Neural cell (in vitro differentiated cells): ENCODE measurements around the gene EOMES. TPM values are rescaled to one million over a fixed set of nuclear protein-coding genes. Genes with fewer than 3 reads are reported as not detected.

Experiments
- H2AFZ ChIP-seq: fragments of 200-600, 300-800 bp; sonication (generic), shearing (Covaris generic); 2 replicates; pipeline ENCODE4 v1.6.0; 2014; ENCODE audit warnings: low read depth, mild to moderate bottlenecking, antibody characterized with exemption, low read length, moderate library complexity
- H3F3A ChIP-seq: fragments of 200-600 bp; shearing (Covaris generic); 2 replicates; pipeline ENCODE4 v1.6.1; 2016; ENCODE audit warnings: mild to moderate bottlenecking, moderate library complexity, mixed read lengths, antibody characterized with exemption, low read length; ENCODE audit not compliant: insufficient read depth, poor library complexity, severe bottlenecking
- H3K27ac ChIP-seq: fragments of 200-600, 300-800 bp; sonication (generic), shearing (Covaris generic); 2 replicates; pipeline ENCODE4 v1.5.1; 2014; ENCODE audit warnings: mild to moderate bottlenecking, low read length, moderate library complexity
- H3K27me3 ChIP-seq: fragments of 300-800, 200-600 bp; sonication (generic), shearing (Covaris generic); 2 replicates; pipeline ENCODE4 v1.6.0; 2014; ENCODE audit warnings: mild to moderate bottlenecking, low read depth, low read length, moderate library complexity; ENCODE audit not compliant: insufficient read depth
- H3K36me3 ChIP-seq: fragments of 300-800, 200-600 bp; sonication (generic), shearing (Covaris generic); 2 replicates; pipeline ENCODE4 v1.5.1; 2014; ENCODE audit warnings: mild to moderate bottlenecking, antibody characterized with exemption, low read length, moderate library complexity; ENCODE audit not compliant: insufficient read depth
- H3K4me2 ChIP-seq: fragments of 300-800, 200-600 bp; sonication (generic), shearing (Covaris generic); 2 replicates; pipeline ENCODE4 v1.6.0; 2014; ENCODE audit warnings: mild to moderate bottlenecking, low read length
- H3K4me3 ChIP-seq: fragments of 300-800, 200-600 bp; sonication (generic), shearing (Covaris generic); 2 replicates; pipeline ENCODE4 v1.5.1; 2014; ENCODE audit warnings: mild to moderate bottlenecking, low read length, moderate library complexity
- H3K79me2 ChIP-seq: fragments of 200-600 bp; shearing (Covaris generic); replicated peaks from 2 replicates; pipeline ENCODE4 v1.6.0; 2014; ENCODE audit warnings: mild to moderate bottlenecking, low read length, moderate library complexity; ENCODE audit not compliant: insufficient read depth
- H3K9ac ChIP-seq: fragments of 300-800, 200-600 bp; sonication (generic), shearing (Covaris generic); 2 replicates; pipeline ENCODE4 v1.6.1; 2016; ENCODE audit warnings: mild to moderate bottlenecking, low read length, mixed read lengths
- H3K9me2 ChIP-seq: fragments of 200-600 bp; shearing (Covaris generic); 2 replicates; pipeline ENCODE4 v1.6.1; 2016; ENCODE audit warnings: mild to moderate bottlenecking, low read length, mixed read lengths; ENCODE audit not compliant: insufficient read depth
- H3K9me3 ChIP-seq: fragments of 200-600, 300-800 bp; sonication (generic), shearing (Covaris generic); 2 replicates; pipeline ENCODE4 v1.6.1; 2016; ENCODE audit warnings: mild to moderate bottlenecking, mixed run types, low read length, moderate library complexity, mixed read lengths
- H4K20me1 ChIP-seq: fragments of 200-600 bp; shearing (Covaris generic); 2 replicates; pipeline ENCODE4 v1.6.1; 2016; ENCODE audit warnings: mild to moderate bottlenecking, mixed run types; ENCODE audit not compliant: insufficient read depth
- CTCF ChIP-seq: fragments of 450-650 bp; IDR thresholded peaks from 2 replicates; pipeline ENCODE4 v1.5.1; 2014; ENCODE audit warnings: antibody characterized with exemption, mild to moderate bottlenecking, moderate library complexity; ENCODE audit not compliant: poor library complexity, severe bottlenecking
- EP300 ChIP-seq: fragments of 450-650 bp; conservative IDR thresholded peaks from 2 replicates; pipeline ENCODE4 v1.6.1; 2014; ENCODE audit warnings: antibody characterized with exemption, mild to moderate bottlenecking, moderate library complexity; ENCODE audit not compliant: poor library complexity, severe bottlenecking
- EZH2 ChIP-seq: fragments of 200-600, 300-800 bp; shearing (Covaris generic), sonication (generic); IDR thresholded peaks from 2 replicates; pipeline ENCODE4 v1.6.1; 2014; ENCODE audit warnings: antibody characterized with exemption, low read length, borderline replicate concordance, mild to moderate bottlenecking; ENCODE audit not compliant: insufficient read depth, poor library complexity, severe bottlenecking
- MXI1 ChIP-seq: fragments of 450-650 bp; conservative IDR thresholded peaks from 2 replicates; pipeline ENCODE4 v1.6.1; 2014; ENCODE audit warnings: antibody characterized with exemption, mild to moderate bottlenecking; ENCODE audit not compliant: poor library complexity, severe bottlenecking
- POLR2AphosphoS5 ChIP-seq: IDR thresholded peaks from 2 replicates; pipeline ENCODE4 v1.6.1; 2012
- RAD21 ChIP-seq: fragments of 450-650 bp; conservative IDR thresholded peaks from 2 replicates; pipeline ENCODE4 v1.6.1; 2014; ENCODE audit warnings: antibody characterized with exemption, mild to moderate bottlenecking, moderate library complexity
- REST ChIP-seq: IDR thresholded peaks from 2 replicates; pipeline ENCODE4 v1.6.1; 2012; ENCODE audit warnings: borderline replicate concordance
- SMC3 ChIP-seq: fragments of 450-650 bp; conservative IDR thresholded peaks from 2 replicates; pipeline ENCODE4 v1.6.1; 2014; ENCODE audit warnings: antibody characterized with exemption, mild to moderate bottlenecking, moderate library complexity; ENCODE audit not compliant: poor library complexity
- TAF1 ChIP-seq: IDR thresholded peaks from 2 replicates; pipeline ENCODE4 v1.6.1; 2012; ENCODE audit warnings: low read depth
- polyA plus RNA-seq: library from polyadenylated mRNA; depleted of rRNA; stranded (reverse); fragments of >200 nt; gene quantifications from 2 replicates; pipeline ENCODE4 v1.2.3, GENCODE V29; 2014

EOMES gene
- polyA plus RNA-seq, 1 donor from 2014 or later, result 0.24 TPM

- no peaks in the 10 kb centered on the region for H3K36me3 ChIP-seq
- H2AFZ ChIP-seq, result no peak overlapping the region
- H3K4me2 ChIP-seq, result no peak overlapping the region
- no peak overlapping the region for H3K27ac ChIP-seq
- no peaks in the 10 kb centered on the region for H3K9me2 ChIP-seq
- no peak overlapping the region for H3K9ac ChIP-seq
- no peaks in the 10 kb centered on the region for H3F3A ChIP-seq
- no peak overlapping the region for H3K4me3 ChIP-seq
- H3K27me3 ChIP-seq, result no peaks in the 10 kb centered on the region
- no peaks in the 10 kb centered on the region for H3K9me3 ChIP-seq
- H3K79me2 ChIP-seq, result no peaks in the 10 kb centered on the region
- peak; percentile 77 for TF ChIP-seq SMC3
- TF ChIP-seq MXI1, result no peak
- no peak for TF ChIP-seq EP300
- no peak for TF ChIP-seq TAF1
- no peak for TF ChIP-seq REST
- TF ChIP-seq RAD21, result peak; percentile 72
- peak; percentile 74 for TF ChIP-seq CTCF
- H4K20me1 ChIP-seq, result no peaks in the 10 kb centered on the region
Observed at GRCh38 chr3:27681249-27681748, 40.8 kb downstream of the EOMES start.

GRCh38 chr3:27680517-27681246, 41.4 kb downstream of the EOMES start:
- no peaks in the 10 kb centered on the region for H3K79me2 ChIP-seq
- H3K27ac ChIP-seq, result no peak overlapping the region
- no peaks in the 10 kb centered on the region for H3K9me3 ChIP-seq
- no peaks in the 10 kb centered on the region for H3K36me3 ChIP-seq
- H3K4me2 ChIP-seq, result no peak overlapping the region
- TF ChIP-seq REST, result no peak
- no peak for TF ChIP-seq EP300
- no peak for TF ChIP-seq MXI1
- no peak for TF ChIP-seq CTCF
- TF ChIP-seq SMC3, result no peak
- TF ChIP-seq TAF1, result no peak
- no peak for TF ChIP-seq EZH2
- TF ChIP-seq RAD21, result no peak
- no peak for TF ChIP-seq POLR2AphosphoS5
- no peaks in the 10 kb centered on the region for H4K20me1 ChIP-seq
- H3K27me3 ChIP-seq, result no peaks in the 10 kb centered on the region
- H3K9ac ChIP-seq, result no peak overlapping the region
- no peak overlapping the region for H3K4me3 ChIP-seq
- H2AFZ ChIP-seq, result no peak overlapping the region
- no peaks in the 10 kb centered on the region for H3F3A ChIP-seq
- no peaks in the 10 kb centered on the region for H3K9me2 ChIP-seq
